Liver (tissue), 9 donors: ENCODE results near the gene GASK1B. TPM values are rescaled to one million over a fixed set of nuclear protein-coding genes. Genes with fewer than 3 reads are reported as not detected.

ENCODE experiments used
- DNase-seq: peaks from one replicate; pipeline ENCODE4 v3.0.0-alpha.2; 2017; ENCODE audit warnings: low spot score
- H3K27ac ChIP-seq, 2 donors: one replicate each; pipeline ENCODE4 v1.7.0; 2013; ENCODE audit warnings: inconsistent platforms in 2 of 2, low read length in 2 of 2, control low read depth in 1 of 2, low read depth in 1 of 2, mild to moderate bottlenecking in 1 of 2
- H3K27me3 ChIP-seq, 4 donors: one replicate each; pipeline versions ENCODE4 v1.6.1 to v1.7.0; 2013; ENCODE audit warnings: low read length in 3 of 4, inconsistent platforms in 1 of 4, mild to moderate bottlenecking in 1 of 4, moderate library complexity in 1 of 4; ENCODE audit not compliant: control insufficient read depth in 4 of 4, insufficient read depth in 4 of 4
- H3K36me3 ChIP-seq, 4 donors: one replicate each; pipeline versions ENCODE4 v1.6.1 to v1.7.0; 2013; ENCODE audit warnings: low read length in 3 of 4, mild to moderate bottlenecking in 3 of 4, low read depth in 1 of 4, moderate library complexity in 1 of 4; ENCODE audit not compliant: control insufficient read depth in 4 of 4, insufficient read depth in 3 of 4
- H3K4me1 ChIP-seq, 4 donors: one replicate each; pipeline versions ENCODE4 v1.6.1 to v1.7.0; 2013; ENCODE audit warnings: low read length in 3 of 4, mild to moderate bottlenecking in 3 of 4, moderate library complexity in 1 of 4; ENCODE audit not compliant: control insufficient read depth in 4 of 4, insufficient read depth in 4 of 4
- H3K4me3 ChIP-seq, 3 donors: one replicate each; pipeline versions ENCODE4 v1.6.1 to v1.7.0; 2013; ENCODE audit warnings: low read length in 3 of 3, control low read depth in 1 of 3, low read depth in 1 of 3, mild to moderate bottlenecking in 1 of 3
- H3K9ac ChIP-seq, 2 donors: one replicate each; pipeline ENCODE4 v1.7.0; 2013; ENCODE audit warnings: low read length in 2 of 2, mild to moderate bottlenecking in 2 of 2, moderate library complexity in 2 of 2, control low read depth in 1 of 2, low read depth in 1 of 2
- H3K9me3 ChIP-seq, 4 donors: one replicate each; pipeline versions ENCODE4 v1.6.1 to v1.7.0; 2013; ENCODE audit warnings: low read length in 3 of 4; ENCODE audit not compliant: control insufficient read depth in 4 of 4
- ATF3 ChIP-seq: IDR thresholded peaks from 2 replicates; pipeline ENCODE4 v1.6.1; 2016; ENCODE audit warnings: antibody characterized with exemption
- CTCF ChIP-seq: fragments of 150-350 bp; IDR thresholded peaks from 2 replicates; pipeline ENCODE4 v1.5.1; 2017; ENCODE audit warnings: improper control_type of control experiment, low read depth, low read length; ENCODE audit not compliant: missing input control
- EGR1 ChIP-seq, 2 donors: IDR thresholded peaks; 2 replicates each; pipeline ENCODE4 v1.6.1; 2016 to 2018; ENCODE audit warnings: antibody characterized with exemption in 2 of 2, low read depth in 2 of 2
- FOXA1 ChIP-seq: IDR thresholded peaks from 2 replicates; pipeline ENCODE4 v1.6.1; 2016; ENCODE audit warnings: antibody characterized with exemption
- FOXA2 ChIP-seq: IDR thresholded peaks from 2 replicates; pipeline ENCODE4 v1.6.1; 2016; ENCODE audit warnings: antibody characterized with exemption
- GABPA ChIP-seq, 2 donors: IDR thresholded peaks in 1 of 2; conservative IDR thresholded peaks in 1 of 2; 2 replicates each; pipeline ENCODE4 v1.6.1; 2016; ENCODE audit warnings: antibody characterized with exemption in 2 of 2, mild to moderate bottlenecking in 1 of 2, moderate library complexity in 1 of 2
- HNF4A ChIP-seq, 2 donors: conservative IDR thresholded peaks; 2 replicates each; pipeline ENCODE4 v1.6.1; 2016; ENCODE audit warnings: antibody characterized with exemption in 2 of 2, mild to moderate bottlenecking in 2 of 2
- HNF4G ChIP-seq: IDR thresholded peaks from 2 replicates; pipeline ENCODE4 v1.6.1; 2016; ENCODE audit warnings: antibody characterized with exemption
- JUND ChIP-seq, 2 donors: IDR thresholded peaks; 2 replicates each; pipeline ENCODE4 v1.6.1; 2016; ENCODE audit warnings: antibody characterized with exemption in 2 of 2
- MAX ChIP-seq: IDR thresholded peaks from 2 replicates; pipeline ENCODE4 v1.6.1; 2016; ENCODE audit warnings: antibody characterized with exemption
- NR2F2 ChIP-seq: IDR thresholded peaks from 2 replicates; pipeline ENCODE4 v1.6.1; 2016; ENCODE audit warnings: antibody characterized with exemption
- RAD21 ChIP-seq, 2 donors: IDR thresholded peaks; 2 replicates each; pipeline ENCODE4 v1.6.1; 2016; ENCODE audit warnings: antibody characterized with exemption in 2 of 2, mild to moderate bottlenecking in 2 of 2
- REST ChIP-seq: IDR thresholded peaks from 2 replicates; pipeline ENCODE4 v1.6.1; 2016; ENCODE audit warnings: antibody characterized with exemption, mild to moderate bottlenecking
- RXRA ChIP-seq, 2 donors: IDR thresholded peaks; 2 replicates each; pipeline ENCODE4 v1.6.1; 2017 to 2018; ENCODE audit warnings: antibody characterized with exemption in 2 of 2, mild to moderate bottlenecking in 1 of 2
- SP1 ChIP-seq: IDR thresholded peaks from 2 replicates; pipeline ENCODE4 v1.6.1; 2018; ENCODE audit warnings: antibody characterized with exemption, mild to moderate bottlenecking
- TAF1 ChIP-seq: conservative IDR thresholded peaks from 2 replicates; pipeline ENCODE4 v1.6.1; 2016; ENCODE audit warnings: antibody characterized with exemption, mild to moderate bottlenecking
- YY1 ChIP-seq: IDR thresholded peaks from 2 replicates; pipeline ENCODE4 v1.6.1; 2016; ENCODE audit warnings: antibody characterized with exemption, mild to moderate bottlenecking
- ZBTB33 ChIP-seq: IDR thresholded peaks from 2 replicates; pipeline ENCODE4 v1.6.1; 2016; ENCODE audit warnings: antibody characterized with exemption
- WGBS: extraction: QIAGEN DNeasy Blood & Tissue Kit; methylation state at CpG from one replicate; pipeline ENCODE4 v1.1.7; 2013; 5-methylcytosine and 5-hydroxymethylcytosine counted together
- polyA plus RNA-seq, 2 donors: library from polyadenylated mRNA; stranded (reverse) in 1 of 2; unstranded in 1 of 2; fragments of 200-250 nt in 1 of 2; fragments of >200 nt in 1 of 2; fragmentation: Nextera tagmentation in 1 of 2; extraction: Ambion mirVana in 1 of 2; gene quantifications; one replicate each; pipeline versions ENCODE4 v1.2.1 to v1.2.3, GENCODE V29; 2013 to 2015
- total RNA-seq, 2 donors: library from RNA; depleted of rRNA; stranded (reverse); fragments of >200 nt; gene quantifications; one replicate each; pipeline ENCODE4 v1.2.3, GENCODE V29; 2014
- donor health status: healthy.
- donor health status: healthy.
- donor health status: healthy.
- donor health status: healthy.
- donor health status: healthy.

The GASK1B gene
- total and polyA plus RNA-seq, 4 donors: 1.3 to 8.2 (median 4.4) TPM

- peak within 1 kb of the TSS; percentile 53 to 75 (median 57) for H3K4me3 ChIP-seq
- peak within 1 kb of the TSS; percentile 81 to 88 for H3K27ac ChIP-seq
- DNase-seq: peak; percentile 72
- peak within 1 kb of the TSS; percentile 63 to 85 for H3K9ac ChIP-seq
- no peaks in the 10 kb centered on the region for H3K27me3 ChIP-seq
- H3K36me3 ChIP-seq: no peaks in the 10 kb centered on the region
- H3K9me3 ChIP-seq: no peaks in the 10 kb centered on the region
- TF ChIP-seq CTCF: no peak
- no peak for TF ChIP-seq RAD21 (IDR thresholded peaks at IDR 0.05)
- TF ChIP-seq ZBTB33: no peak
- no peak for TF ChIP-seq GABPA (IDR thresholded peaks at IDR 0.05 in 1 of 2, conservative IDR thresholded peaks at IDR 0.05 in 1 of 2)
- TF ChIP-seq YY1: peak; percentile 26
- TF ChIP-seq ATF3: no peak
- no peak for TF ChIP-seq FOXA2
- peak; percentile 68 to 87 for TF ChIP-seq JUND (IDR thresholded peaks at IDR 0.05)
- TF ChIP-seq FOXA1: no peak
- peak; percentile 44 for TF ChIP-seq SP1
- TF ChIP-seq HNF4A (conservative IDR thresholded peaks at IDR 0.05): no peak
- peak in 1 of 2 donors; percentile 62 for TF ChIP-seq RXRA (IDR thresholded peaks at IDR 0.05)
- no peak for TF ChIP-seq HNF4G
- peak; percentile 19 for TF ChIP-seq REST
- TF ChIP-seq NR2F2: no peak
- no peak for TF ChIP-seq TAF1
- no peak for TF ChIP-seq MAX
- TF ChIP-seq EGR1 (IDR thresholded peaks at IDR 0.05; ENCODE audit: low read depth in 2 of 2): peak in 1 of 2 donors; percentile 45
- peaks cover 0 to 8% (median 6%) of the 10 kb centered on the region in 4 donors for H3K4me1 ChIP-seq
- 13% methylated on average over 34 of the region's 34 CpGs for WGBS
Observed at GRCh38 chr4:158209825-158210807, 37.3 kb upstream of the GASK1B start, which contains the start of gene TMEM144. TMEM144 (plus strand) TSS chr4:158210486; CDS start chr4:158212668, 2,182 bp downstream.
